NB4 (cell line): ENCODE data around the gene SGCA.

Experiments
- DNase-seq: peaks from one replicate; pipeline ENCODE4 v3.0.0; 2010; ENCODE audit warnings: low read depth
- H3K4me3 ChIP-seq: one replicate; pipeline ENCODE4 v1.5.1; 2011; ENCODE audit warnings: mild to moderate bottlenecking, low read depth, low read length, moderate library complexity
- CTCF ChIP-seq: IDR thresholded peaks from one replicate; pipeline ENCODE4 v1.5.1; 2012; ENCODE audit warnings: low read depth, low read length
- MAX ChIP-seq: IDR thresholded peaks from 2 replicates; pipeline ENCODE4 v1.6.1; 2011; ENCODE audit warnings: low read depth, low read length
- MYC ChIP-seq: IDR thresholded peaks from 2 replicates; pipeline ENCODE4 v1.6.1; 2011; ENCODE audit warnings: low read depth, low read length
- POLR2A ChIP-seq: IDR thresholded peaks from 2 replicates; pipeline ENCODE4 v1.6.1; 2011; ENCODE audit warnings: mild to moderate bottlenecking; ENCODE audit not compliant: insufficient read length; ENCODE audit errors: extremely low read depth

SGCA gene

DNA sequence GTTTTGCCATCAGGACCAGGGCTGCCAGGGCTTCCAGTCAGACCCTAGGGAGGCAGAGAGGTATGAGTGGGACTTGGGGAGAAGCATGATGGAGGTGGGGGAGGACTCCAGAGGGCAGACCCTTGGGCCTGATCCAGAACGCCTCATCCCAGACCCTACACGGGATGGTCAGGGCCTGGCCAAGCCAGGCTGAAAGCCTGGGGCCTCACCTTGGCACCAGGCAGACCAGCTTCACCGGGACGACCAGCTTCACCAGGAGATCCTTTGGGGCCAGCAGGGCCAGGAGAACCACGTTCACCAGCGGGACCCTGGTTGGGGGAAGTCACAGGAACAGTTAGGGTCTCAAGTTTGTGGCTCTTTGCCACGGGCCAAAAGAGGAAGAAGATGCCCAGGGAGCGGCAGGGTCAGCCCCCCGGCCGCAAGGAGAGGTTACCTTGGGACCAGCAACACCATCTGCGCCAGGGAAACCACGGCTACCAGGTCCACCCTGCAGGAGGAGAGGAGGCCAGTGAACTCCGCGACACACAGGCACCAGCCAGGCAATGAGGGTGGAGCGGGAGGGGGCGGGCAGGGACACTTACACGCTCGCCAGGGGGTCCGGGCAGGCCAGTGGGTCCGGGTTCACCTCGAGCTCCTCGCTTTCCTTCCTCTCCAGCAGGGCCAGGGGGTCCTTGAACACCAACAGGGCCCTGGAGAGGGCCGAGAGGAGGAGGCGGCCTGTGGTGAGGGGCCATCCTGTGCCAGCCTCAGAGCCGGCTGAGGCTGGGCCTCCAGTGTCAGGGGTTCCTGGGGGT, 28.5 kb downstream of the SGCA start:
- no peak for DNase-seq
- no peak for TF ChIP-seq MYC
- no peak for TF ChIP-seq POLR2A
- TF ChIP-seq CTCF, result no peak
- no peak for TF ChIP-seq MAX
- no peak overlapping the region for H3K4me3 ChIP-seq

DNA sequence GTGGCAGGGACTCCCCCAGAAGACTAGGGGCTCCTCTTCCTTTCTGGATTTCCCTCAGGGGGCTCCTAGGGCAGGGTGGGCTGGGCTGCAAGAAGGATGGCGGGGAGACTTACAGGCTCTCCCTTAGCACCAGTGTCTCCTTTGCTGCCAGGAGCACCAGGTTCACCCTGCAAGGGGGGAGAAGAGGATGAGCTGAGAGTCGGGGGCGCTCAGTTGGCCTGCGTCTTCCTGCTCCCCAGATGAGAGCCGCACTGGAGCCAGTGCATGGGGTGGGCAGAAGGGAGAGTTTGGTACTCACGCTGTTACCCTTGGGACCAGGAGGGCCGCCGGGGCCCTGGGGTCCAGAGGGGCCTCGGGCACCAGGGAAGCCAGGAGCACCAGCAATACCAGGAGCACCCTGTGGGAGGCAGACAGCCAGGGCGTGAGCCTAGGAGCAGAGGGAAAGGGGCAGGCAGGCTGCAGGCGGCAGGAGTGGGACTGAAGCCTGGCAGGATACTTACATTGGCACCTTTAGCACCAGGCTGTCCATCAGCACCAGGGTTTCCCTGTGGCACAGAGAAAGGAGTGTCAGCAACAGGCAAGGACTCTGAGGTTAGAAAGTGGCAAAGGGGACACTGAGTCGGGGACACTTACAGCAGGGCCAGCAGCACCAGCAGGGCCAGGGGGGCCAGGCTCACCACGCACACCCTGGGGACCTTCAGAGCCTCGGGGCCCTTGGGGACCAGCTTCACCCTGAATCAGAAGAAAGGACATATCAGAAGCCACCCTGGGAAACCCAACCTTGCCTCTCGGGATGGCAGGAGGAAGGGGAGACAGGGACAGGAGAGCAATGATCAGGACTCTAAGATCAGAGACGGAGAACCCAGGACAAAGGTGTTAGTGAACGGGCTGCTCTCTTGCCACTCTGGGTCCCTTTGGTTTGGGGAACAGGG, 29.4 kb downstream of the SGCA start:
- TF ChIP-seq MYC (no peak), POLR2A (no peak), CTCF (peak; percentile 13), MAX (no peak)
- no peak for DNase-seq

DNA sequence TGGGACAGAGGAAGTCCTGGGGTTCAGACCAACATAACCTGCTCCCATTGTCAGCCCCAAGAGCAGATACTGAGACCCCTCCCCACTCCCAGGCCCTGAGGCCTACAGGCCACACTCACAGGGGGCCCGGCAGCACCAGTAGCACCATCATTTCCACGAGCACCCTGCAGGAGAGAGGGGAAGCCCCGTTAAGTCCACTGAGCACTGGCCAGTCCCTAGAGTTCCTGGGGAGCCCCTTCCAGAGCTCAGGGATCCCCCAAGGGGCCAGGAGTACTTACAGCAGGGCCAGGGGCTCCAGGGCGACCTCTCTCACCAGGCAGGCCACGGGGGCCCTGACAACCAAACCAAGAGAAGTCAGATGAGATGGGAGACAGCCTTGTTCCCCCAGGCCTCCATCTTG, 30.2 kb downstream of the SGCA start:
- no peak for TF ChIP-seq MAX
- TF ChIP-seq CTCF, result no peak
- TF ChIP-seq POLR2A, result no peak
- TF ChIP-seq MYC, result no peak
- no peak for DNase-seq
- no peak overlapping the region for H3K4me3 ChIP-seq

More for the DNA sequence above, 29.4 kb downstream of the SGCA start:
- no peak overlapping the region for H3K4me3 ChIP-seq

- TF ChIP-seq POLR2A, result no peak
- no peak for TF ChIP-seq CTCF
- TF ChIP-seq MAX, result no peak
- TF ChIP-seq MYC, result no peak
- H3K4me3 ChIP-seq, result no peak overlapping the region
- DNase-seq, result no peak
These were observed 31.0 kb downstream of the SGCA start for GRCh38 chr17:50196826-50197225.

- DNase-seq, result peak; percentile 69
- TF ChIP-seq CTCF, result peak; percentile 86
- TF ChIP-seq MAX, result 0 out of 2 replicates have a peak, but pooled peaks have one; percentile 23
- no peak for TF ChIP-seq MYC
- H3K4me3 ChIP-seq, result no peak overlapping the region
These were observed 32.3 kb downstream of the SGCA start for GRCh38 chr17:50198026-50198669.
